ENCODE measurements around the gene ATP5PD.

ATP5PD gene

DNA sequence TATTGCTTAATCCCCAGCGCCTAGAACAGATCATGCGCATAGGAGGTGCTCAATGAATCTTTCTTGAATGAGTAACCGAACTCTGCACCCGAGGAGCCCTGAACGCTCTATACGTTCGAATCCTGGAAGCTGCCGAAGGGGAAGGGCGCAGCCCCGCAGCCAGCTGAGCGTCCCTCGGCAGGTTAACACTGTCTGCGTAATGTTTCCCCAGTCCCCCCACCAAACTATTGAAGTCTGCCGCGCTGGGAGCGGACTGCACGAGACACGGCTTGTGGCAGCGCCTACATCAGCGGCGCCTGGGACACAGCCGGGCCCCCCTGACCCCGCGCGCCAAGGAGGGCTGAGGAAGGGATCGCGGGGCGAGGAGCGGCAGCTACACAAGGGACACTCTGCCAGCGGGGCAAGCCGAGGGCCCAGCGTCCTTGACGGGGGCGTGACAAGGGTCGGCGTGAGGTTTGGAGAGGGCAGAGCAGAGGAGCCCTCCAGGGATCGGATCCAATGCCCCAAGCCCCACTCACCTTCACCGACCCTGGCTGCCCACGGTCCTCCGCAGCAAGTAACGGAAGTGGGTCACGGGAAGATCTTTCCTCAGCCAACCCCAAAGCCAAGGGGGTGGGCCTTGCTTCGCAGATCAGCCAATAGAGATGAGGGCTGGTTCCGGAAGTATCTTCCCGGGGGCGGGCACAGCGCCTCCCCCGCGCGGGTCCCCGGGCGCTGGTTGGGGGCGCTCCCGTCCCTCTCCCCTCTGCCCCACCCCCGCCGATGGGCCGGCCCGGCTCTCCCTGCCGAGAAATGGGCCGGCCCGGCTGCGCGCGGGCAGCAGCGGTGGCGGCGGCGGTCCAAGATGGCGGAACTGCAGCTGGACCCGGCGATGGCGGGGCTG lies at the start of gene ATP5PD, which contains the start of gene KCTD2:
TSS of gene ATP5PD (minus strand) at position 563 of the 883 bp plus-strand sequence. CDS start 4,319 bp downstream, outside the sequence.
TSS of gene KCTD2 (plus strand) at position 819 of the 883 bp plus-strand sequence. CDS start at position 845, 26 bp downstream.
- peak; percentile 97 to 98 for DNase-seq

DNA sequence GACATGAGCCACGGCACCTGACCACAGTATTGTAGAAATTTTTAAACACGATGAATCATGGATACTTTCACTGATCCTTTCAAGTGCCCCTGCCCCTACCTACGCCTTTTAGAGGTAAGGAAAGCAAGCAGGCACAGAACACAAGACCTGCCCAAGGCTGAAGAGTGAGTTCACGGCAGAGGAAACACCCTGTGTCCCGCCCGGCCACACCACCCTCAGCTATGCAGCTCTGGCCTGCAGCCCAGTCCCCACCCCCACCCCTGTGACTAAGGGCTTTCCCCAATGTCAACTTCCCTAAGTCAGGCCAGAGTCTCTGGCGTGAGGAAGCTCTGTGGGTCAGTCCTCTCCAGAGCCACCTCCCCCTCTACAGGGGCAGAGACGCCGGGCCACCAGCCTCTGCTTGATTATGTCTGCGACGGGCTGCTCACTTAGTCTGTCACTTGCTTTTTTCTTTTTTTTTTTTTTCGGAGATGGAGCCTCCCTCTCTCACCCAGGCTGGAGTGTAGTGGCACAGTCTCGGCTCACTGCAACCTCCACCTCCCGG lies 49.4 kb upstream of the ATP5PD start:
- DNase-seq, result no peak

GRCh38 chr17:75094871-75095399 lies 48.2 kb upstream of the ATP5PD start:
- DNase-seq, result no peak

DNA sequence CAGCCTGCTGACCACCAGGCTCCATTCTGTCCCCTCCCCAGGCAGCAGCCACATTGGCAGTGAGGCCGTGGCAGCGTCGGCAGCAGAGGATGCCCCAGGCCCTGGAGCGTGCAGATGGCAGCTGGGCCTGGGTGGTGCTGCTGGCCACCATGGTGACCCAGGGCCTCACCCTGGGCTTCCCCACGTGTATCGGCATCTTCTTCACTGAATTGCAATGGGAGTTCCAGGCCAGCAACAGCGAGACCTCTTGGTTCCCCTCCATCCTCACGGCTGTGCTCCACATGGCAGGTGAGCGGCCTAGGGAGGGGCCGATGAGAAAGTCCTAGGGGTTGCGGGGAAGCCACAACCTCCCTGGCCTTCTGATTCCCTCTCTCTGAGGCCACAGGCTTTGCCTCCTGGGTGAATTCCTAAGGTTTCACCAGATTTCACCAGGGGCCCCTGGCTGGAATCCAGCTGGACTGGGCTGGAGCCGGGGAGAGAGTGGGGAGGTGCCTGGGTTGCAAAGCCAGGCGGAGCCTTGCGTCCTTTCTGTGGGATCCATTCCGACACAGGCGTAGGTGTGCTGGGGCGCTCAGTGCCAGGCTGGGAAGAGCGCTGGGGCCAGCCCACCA lies 46.9 kb upstream of the ATP5PD start:
- no peak for DNase-seq

DNA sequence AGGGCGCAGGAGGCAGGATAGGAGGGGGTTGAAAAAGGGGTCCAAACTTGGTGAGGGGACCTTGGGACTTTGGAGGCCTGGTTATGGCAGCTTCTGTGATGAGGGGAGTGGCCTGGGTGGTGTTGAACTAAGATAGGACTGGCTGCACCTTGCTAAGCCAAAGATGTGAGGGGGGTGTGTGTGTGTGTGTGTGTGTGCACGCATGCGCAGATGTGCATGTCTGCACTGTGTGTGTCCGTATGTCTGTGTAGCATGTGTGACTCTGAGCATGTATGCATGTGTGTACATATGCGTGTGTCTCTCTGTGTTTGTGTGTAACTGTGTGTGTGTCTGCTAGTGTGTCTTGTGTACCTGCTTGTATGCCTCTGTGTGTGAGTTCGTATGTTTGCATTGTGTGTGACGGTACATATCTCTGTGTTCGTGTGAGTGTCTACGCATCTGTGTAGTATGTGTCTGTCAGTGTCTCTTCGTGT lies 45.1 kb upstream of the ATP5PD start:
- DNase-seq, result no peak

DNA sequence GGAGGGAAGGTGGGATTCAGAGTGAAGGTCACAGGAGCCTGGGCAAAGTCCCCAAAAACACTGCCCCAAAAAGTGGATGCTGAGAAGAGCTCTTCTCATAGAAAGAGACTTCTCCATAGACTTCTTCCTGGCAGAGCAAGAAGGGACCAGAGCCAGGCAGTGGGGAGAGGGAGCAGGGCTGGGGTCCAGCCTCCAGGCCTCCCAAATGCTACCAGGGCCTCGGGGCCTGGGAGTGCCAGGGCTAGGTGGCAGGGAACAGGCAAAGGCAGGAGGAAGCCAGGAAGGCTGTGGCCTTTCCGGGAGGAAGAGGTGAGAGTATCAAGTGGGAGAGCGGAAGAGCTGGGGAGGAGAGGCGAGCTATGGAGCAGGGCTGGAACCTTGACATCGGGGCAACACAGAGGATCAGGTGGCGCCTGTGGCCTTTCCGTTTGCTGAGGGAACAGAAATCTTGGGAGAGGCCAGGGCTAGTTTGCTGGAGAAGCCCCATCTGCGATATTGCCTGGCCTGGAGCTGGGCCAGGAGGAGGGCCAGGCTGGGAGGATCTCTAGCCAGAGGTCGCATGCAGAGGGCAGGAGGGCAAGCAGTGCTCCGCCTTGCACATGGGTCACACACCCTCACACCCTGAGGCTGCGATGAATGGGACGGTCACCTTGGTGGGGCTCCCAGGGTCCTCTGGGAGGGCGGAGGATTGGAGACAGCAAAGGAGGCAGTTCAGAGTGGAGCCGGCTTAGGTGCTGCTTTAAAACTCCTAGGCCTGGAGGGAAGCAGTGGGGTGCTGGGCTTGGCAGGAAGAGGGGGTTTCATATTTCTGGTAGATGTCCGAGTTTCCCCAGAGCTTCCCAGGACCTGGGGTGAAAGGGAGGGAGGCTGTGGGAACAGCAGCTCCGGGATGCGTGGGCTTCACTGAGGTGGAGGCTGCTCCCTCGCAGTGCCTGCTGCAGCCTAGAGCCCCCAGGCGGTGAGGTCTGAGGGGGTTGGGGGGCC lies 44.4 kb upstream of the ATP5PD start:
- DNase-seq, result no peak

DNA sequence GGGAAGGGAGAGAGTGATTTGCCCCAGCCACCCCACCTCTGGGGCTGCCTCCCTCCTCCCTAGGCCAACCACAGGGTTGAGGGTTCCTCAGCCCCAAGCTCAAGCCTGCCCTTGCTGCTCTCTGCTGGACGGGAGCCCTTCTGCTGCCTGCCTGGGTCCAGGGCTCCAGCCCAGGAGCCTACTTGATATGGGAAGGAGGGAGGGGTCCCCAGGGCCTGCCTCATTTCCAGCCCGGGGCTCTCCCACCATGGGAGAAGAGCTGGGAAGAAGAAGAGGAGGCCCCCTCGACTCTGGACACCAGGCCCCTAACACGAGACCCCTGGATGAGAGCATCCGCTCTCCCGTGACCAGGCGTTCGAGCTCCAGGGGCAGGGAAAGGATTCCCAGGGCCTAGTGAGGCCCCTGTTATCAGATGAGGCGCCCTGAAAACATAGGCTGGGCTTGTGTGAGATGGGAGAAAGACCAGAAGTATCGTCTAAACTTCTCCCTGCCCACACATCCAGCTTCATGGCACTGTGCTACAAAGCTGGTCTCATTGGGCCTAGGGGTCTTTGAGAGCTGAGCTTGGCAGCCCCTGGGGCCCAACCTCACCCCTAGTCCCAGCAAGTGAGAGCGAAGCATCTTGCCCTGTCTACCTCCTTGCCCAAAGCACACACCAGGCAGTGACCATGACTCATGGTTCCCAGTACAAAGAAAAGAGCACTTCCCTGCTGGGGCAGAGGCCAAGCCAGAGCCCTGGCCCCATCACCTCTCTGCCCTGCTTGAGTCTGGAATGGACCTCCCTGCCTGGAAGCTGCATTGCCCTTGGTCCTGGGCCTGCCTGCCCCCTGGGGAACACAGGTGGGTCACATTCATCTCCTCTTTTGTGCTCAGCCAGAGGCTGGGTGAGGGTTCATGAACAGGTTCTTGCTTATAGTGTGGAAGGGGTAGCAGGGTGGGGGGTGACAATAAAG lies 42.0 kb upstream of the ATP5PD start:
- DNase-seq, result no peak

- DNase-seq, result no peak
Observed at GRCh38 chr17:75087558-75088453, 41.0 kb upstream of the ATP5PD start, which contains the start of gene SLC16A5. TSS of gene SLC16A5 (plus strand) at chr17:75087954. CDS start at chr17:75093637, 5,683 bp downstream.

- no peak for DNase-seq
Observed at GRCh38 chr17:75087182-75087557, 40.4 kb upstream of the ATP5PD start.

- no peak for DNase-seq
Observed at GRCh38 chr17:75086496-75087181, 39.9 kb upstream of the ATP5PD start.

DNA sequence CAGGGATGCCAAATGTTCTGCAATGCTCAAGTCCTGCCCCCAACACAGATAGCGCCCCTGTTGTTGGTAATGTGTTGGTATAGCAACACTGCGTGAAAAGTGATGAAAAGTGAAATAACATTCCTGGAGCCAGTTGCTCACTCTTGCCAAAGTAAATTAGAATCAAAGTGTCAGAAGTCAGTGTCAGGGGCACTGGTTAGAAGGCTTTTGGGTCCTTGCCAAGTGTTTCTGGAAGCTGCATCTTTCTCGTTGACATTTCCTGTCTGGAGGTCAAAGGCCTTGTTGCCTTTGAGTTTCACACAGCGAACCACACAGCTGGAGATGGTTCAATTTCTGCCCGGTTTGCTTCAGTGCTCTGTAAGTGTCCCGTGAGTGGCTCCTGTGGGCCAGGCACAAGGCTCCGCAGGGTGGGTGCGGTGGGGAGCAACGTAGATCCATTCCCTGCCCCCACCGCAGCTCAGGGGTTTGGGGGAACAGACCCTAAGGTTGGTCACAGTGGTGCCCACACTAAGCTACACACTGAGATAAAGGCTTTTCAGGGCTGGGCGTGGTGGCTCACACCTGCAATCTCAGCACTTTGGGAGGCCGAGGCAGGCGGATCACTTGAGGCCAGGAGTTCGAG lies 37.4 kb upstream of the ATP5PD start:
- no peak for DNase-seq

DNA sequence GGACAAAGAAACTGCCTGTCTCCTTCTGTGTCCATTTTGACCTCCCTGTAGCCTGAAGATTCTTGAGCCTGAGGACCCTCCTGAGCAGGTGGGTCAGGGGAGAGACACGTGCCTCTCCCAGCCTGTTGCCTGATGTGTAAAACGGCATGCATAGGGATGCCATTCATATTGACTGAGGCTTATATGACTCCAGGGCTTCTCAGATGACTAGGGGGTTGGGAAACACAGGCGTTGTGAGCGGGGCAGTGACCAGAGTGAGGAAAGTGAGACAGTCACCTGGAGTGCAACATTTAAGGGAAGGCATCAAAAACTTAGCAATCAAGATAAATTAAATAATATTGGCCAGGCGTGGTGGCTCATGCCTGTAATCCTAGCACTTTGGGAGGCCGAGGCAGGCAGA lies 35.9 kb upstream of the ATP5PD start:
- no peak for DNase-seq

DNA sequence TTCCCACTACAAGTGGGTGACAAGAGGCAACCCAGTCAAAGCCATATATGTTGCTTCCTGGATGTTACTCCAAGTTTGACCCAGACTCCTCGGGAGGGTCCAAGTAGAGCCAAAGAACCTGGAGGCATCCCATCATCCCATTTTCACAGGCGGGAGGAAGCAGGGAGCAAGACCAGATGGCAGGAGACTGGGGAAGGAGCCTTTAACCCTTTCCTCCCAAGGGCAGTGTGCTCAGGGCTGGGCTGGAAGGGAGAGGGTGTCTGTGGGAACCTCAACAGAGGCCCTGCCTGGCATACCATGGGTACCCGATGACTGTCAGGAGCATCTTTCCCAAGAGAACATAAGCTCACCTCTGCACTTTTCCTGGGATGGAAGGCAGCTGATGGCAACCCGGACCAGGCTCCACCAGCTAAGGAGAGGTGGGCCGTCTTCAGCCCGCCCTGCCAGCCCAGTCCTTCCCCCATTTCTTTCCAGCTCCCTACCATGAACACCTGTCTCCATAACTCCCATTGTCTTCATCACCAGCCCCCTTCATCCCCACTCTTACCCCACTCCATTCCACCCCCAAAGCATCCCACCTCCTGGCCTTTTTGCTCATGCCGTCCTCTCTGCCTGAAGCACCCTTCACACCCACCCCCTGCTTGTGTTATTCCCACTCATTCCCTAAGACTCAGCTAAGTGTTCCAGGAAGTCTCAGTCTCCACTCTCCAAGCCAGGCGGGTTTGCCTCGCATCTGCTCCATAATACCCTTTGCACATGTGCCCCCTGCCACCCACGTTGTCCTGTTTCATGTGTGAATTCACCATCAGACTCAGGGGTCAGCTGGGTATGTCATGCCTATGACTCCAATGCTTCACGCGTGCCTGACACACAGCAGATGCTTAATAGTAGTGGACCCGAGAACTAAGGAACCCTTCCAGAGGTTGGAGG lies 35.1 kb upstream of the ATP5PD start:
- no peak for DNase-seq

DNA sequence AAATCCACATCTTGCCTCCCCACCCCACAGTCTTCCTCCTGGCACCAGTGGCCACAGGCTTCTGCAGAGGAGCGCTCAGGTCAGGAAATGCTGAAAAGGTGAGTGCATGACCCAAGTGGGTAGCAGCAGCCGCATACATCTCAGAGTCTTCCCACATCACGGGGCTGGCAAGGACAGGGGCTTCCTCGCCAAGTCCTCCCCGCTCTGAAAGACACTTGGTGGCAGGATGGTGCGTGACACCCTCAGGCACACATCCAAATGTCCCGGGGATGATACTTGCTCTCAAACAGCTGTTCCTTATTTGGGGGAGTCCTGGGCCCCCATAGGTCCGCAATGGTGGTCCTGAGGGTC lies 32.2 kb upstream of the ATP5PD start:
- DNase-seq, result no peak

DNA sequence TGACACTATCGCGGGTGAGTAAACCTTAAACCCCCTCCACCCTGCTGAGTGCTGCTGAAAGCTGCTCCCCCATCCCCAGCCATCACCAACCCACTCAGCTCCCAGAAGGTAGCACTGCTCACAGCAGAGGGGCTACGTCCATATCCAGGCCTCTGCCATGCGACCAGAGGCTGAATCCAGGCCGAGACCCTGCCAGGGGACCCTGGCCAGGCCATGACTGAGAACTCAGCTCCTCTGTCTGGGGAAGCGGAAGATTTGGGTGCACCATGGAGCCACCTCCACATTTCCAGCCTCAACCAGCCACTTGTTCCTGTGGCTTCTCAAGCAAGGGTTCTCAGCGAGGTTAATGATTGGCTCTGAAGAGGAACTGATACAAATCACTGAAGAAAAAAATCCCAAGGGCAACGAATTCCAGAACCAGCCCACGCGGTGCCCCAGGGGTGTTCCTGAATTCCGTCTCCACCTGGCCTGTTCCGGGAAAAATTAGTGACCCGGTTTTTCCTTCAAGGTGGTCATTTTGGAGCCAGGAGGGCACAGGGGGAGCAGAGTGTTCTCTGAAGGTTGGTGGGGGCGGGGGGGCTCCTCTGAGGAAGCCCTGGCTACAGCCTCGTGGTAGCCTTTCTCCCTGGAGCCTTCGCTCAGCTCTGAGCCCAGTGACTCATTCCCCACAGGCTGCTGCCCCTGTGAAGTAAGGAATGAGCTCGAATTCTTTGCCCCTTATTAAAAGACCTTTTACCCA lies 31.7 kb upstream of the ATP5PD start:
- DNase-seq, result no peak

- DNase-seq, result no peak
Observed at GRCh38 chr17:75077496-75078283, 30.9 kb upstream of the ATP5PD start.
